ENCODE measurements around the gene MCRS1.
"Not testable (repeated sequence)": the region's sequence is repeated elsewhere in the genome, so short reads cannot be mapped to it uniquely, and the experiment has no call there.

Gene MCRS1

GRCh38 chr12:49540229-49541139 is 27.5 kb downstream of the MCRS1 start:
- DNase-seq (ENCODE audit: low read depth, low spot score) = no peak

- no peak for DNase-seq (ENCODE audit: low read depth, low spot score)
Measured at GRCh38 chr12:49539406-49540228, 28.3 kb downstream of the MCRS1 start.

- no peak for DNase-seq (ENCODE audit: low read depth, low spot score)
Measured at GRCh38 chr12:49538510-49539403, 29.2 kb downstream of the MCRS1 start, which contains the start of gene KCNH3. Gene KCNH3, plus strand, starts transcription at chr12:49539030. Its CDS starts 387 bp downstream, at chr12:49539417.

GRCh38 chr12:49537752-49538509 is 30.0 kb downstream of the MCRS1 start:
- no peak for DNase-seq (ENCODE audit: low read depth, low spot score)

GRCh38 chr12:49537231-49537751 is 30.7 kb downstream of the MCRS1 start:
- DNase-seq (ENCODE audit: low read depth, low spot score) = no peak

- no peak for DNase-seq (ENCODE audit: low read depth, low spot score)
Measured at GRCh38 chr12:49536526-49537071, 31.3 kb downstream of the MCRS1 start.

GRCh38 chr12:49535921-49536525 is 31.9 kb downstream of the MCRS1 start:
- no peak for DNase-seq (ENCODE audit: low read depth, low spot score)

- no peak for DNase-seq (ENCODE audit: low read depth, low spot score)
Measured at GRCh38 chr12:49534731-49535278, 33.1 kb downstream of the MCRS1 start.

GRCh38 chr12:49534122-49534521 is 33.8 kb downstream of the MCRS1 start:
- DNase-seq (ENCODE audit: low read depth, low spot score) = not testable (repeated sequence)

- no peak for DNase-seq (ENCODE audit: low read depth, low spot score)
Measured at GRCh38 chr12:49533331-49533730, 34.6 kb downstream of the MCRS1 start.

- no peak for DNase-seq (ENCODE audit: low read depth, low spot score)
Measured at GRCh38 chr12:49531745-49532144, 36.2 kb downstream of the MCRS1 start.

- DNase-seq (ENCODE audit: low read depth, low spot score) = no peak
Measured at GRCh38 chr12:49529414-49529813, 38.5 kb downstream of the MCRS1 start.

GRCh38 chr12:49527361-49528130 is 40.4 kb downstream of the MCRS1 start:
- no peak for DNase-seq (ENCODE audit: low read depth, low spot score)

GRCh38 chr12:49525942-49526341 is 42.0 kb downstream of the MCRS1 start:
- no peak for DNase-seq (ENCODE audit: low read depth, low spot score)

- DNase-seq (ENCODE audit: low read depth, low spot score) = no peak
Measured at GRCh38 chr12:49524660-49525324, 43.1 kb downstream of the MCRS1 start.

GRCh38 chr12:49521389-49521788 is 46.6 kb downstream of the MCRS1 start:
- DNase-seq (ENCODE audit: low read depth, low spot score) = no peak

- no peak for DNase-seq (ENCODE audit: low read depth, low spot score)
Measured at GRCh38 chr12:49519574-49519936, 48.4 kb downstream of the MCRS1 start.

- no peak for DNase-seq (ENCODE audit: low read depth, low spot score)
Measured at GRCh38 chr12:49518914-49519573, 48.9 kb downstream of the MCRS1 start.
